Activated gamma-delta T cell treated with Interleukin-2 at 50 U/mL for 16 hours (primary cell): ENCODE data around the gene CABLES2.
"Not testable (repeated sequence)": the region's sequence is repeated elsewhere in the genome, so short reads cannot be mapped to it uniquely, and the experiment has no call there.

ENCODE experiments used
- DNase-seq: peaks from one replicate; pipeline ENCODE4 v3.0.0-alpha.2; 2020

CABLES2 gene

DNA sequence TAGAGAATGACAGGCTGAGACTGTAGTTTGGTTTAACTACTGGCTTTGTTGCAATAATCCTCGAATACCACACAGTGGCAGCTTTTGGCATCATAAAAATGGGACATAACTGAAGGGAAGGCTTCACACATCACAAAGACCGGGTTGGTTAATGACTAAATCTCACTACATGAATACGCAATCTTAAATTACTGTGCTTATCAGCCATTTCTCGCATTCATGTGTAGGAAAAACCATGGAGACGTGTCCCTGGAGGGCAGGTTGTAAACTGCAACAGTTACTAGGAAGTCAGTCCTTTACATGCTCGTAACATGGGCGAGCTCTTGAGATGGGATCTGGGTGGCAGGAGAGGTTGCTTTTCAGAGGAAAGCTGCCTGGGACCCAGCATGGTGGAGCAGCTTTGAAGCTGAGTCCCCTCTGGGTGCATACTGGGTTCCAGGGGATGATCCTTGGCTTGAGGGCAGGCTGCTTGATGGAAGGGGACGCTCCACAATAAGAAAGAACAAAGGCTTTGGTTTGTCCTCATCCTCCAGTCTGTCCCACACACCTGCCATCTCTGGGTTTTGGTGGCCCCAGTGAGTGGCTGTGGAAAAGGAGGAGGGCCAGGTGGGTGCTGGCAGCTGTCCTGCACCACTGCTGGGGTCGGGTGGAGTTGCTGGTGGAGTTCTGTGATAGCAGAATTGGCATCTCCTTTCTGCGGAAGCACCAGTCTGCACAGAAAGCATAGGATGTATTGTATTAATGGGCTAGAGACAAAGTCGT, 18.1 kb downstream of the CABLES2 start:
- no peak for DNase-seq

DNA sequence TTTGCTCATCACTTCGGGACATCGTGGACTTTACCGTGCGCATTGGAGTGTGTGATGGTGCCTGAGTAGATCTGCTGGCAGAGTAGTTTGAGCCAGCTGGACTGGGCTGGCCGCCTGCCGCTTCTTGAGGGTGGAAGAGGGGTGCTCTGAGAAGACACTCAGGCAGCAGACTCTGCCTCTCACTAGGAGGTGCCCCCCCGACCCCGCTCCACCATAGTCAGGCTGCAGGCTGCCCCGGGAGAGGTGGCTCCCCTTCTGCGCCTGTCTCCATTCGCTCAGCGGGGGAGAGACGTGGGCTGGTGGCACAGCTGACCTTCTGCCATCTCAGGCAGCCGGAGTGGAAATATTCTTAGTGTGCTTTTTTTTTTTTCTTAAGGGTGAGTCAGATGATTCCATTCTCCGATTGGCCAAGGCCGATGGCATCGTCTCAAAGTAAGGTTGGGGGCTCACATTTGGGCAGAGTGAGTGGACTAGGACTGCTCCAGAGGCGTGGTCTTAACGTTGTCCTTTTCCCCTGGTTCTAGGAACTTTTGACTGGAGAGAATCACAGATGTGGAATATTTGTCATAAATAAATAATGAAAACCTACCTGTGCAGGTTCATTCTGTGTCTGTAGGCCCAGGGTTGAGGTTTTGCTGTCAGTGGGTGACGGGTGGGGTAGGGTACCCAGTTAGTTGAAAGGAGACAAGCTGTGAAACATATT, 19.0 kb downstream of the CABLES2 start:
- no peak for DNase-seq

DNA sequence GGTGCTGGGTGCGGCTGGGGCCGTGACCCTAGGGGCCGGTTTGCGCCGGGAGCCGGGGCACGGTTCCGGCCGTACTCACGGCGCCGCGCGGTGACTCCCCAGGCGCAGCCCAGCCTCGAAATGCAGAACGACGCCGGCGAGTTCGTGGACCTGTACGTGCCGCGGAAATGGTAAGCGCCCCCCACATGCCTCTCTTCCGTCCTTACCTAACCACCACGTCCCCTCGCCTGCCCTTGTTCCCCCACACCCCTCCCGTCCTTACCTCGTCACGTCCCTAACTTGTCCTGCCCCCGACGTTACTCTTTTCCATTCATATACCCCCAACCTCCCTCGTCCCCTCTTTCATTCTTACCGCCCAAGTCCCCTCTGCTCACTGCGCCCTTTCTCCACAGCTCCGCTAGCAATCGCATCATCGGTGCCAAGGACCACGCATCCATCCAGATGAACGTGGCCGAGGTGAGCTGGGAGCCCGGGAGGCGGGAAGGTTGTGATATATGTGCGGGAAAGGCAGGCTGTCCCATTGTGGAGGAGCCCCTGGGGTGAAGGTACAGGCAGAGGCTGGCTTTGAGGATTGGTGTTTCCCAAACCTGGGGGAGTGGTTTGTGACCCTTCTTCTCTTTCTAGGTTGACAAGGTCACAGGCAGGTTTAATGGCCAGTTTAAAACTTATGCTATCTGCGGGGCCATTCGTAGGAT, 19.7 kb downstream of the CABLES2 start:
- DNase-seq: peak; percentile 30

DNA sequence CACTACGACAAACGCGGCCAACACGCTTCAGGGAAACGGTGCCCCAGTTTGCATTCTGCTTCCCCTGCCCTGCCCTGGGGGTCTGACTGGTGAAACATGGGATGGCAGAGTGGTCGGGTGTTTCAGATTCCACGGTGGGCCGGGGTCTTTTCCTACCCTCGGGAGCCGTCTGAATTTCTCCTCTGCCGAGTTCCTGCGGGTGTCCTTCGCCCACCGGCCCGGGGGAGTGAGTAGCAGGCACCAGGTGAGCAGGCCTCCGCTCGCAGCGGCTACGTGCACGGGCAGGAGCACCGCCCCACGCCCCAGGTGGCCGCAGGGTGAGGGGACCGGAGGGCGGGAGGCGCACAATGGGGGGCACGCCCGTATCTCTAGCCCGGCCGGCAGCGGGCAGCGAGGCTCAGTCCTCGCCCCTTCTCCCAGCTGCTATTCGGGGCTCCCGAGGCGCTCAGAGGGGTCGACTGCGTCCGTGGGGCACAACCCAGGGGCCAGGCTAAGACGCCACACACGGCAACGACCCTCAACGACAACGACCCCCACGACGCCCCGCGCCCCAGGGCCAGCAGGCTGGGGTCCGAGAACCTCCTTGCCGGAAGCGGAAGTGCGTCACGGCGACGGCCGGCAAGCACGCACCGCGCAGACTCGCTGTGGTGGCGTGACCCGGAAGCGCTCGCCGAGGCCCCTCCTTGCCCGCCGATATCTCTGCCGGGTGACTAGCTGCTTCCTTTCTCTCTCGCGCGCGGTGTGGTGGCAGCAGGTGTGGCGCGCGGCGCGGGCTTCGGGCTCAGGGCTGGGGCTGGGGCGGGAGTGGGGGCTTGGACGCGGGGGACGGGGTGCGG, 20.5 kb downstream of the CABLES2 start, which contains the start of gene RPS21:
TSS of gene RPS21 (plus strand) at position 721 of the 836 bp plus-strand sequence. CDS start 236 bp downstream, outside the sequence.
- DNase-seq: peak; percentile 91

DNA sequence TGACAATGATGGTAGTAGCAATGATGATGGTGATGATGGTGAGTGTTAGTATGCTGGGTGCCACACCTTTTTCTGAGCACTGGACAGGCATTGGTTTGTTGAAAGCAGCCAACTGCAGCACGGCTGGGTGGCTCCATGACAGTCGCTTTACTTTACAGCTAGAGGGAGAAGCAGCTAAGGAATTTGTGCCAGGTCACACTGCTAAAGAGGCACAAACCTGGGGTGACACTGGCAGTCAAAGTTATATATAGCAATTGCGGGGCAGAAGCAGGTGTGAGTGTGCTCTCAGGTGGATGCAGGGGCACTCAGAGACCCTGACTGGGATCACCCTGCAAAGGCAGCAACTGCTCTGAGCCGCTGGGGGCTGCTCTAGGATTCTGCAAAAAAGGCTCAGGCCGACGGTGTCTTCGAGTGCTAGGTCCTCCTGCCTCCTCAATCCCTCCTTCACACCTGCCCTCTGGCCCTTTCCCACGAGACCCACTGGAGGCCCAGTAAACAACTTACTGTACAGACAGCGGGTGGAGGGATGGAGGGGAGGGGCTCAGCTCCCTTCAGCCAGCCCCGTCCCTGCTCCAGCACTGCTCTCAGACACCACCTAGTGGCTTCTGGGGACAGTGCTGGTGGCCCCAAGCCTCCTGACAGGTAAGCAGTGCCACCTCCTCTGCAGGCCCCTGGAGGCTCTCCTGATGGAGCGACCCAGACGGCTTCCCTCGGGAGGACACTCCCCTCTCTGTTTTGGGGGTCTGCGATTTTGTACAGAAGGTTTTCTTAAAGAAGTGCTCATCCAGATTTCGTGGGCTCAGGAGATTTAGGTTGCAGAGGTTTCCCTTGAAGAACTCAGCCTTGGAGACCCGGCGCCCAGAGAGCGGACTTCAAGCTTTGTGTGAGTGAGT, 24.5 kb downstream of the CABLES2 start:
- DNase-seq: peak; percentile 70

DNA sequence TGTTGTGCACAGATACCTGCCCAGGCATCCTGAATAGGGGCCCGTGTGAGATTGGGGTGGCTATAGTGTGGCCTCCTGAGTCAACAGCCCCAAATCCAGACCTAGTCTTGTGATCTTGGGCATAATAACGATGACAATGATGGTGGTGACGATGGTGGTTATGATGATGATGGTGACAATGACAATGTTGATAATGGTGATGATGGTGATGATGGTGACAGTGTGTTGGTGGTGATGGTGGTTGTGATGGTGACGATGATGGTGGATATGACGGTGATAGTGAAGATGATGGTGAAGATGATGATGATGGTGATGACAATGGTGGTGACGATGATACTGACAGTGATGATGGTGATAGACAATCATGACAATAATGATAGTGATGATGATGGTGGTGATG, 25.2 kb downstream of the CABLES2 start:
- no peak for DNase-seq

DNA sequence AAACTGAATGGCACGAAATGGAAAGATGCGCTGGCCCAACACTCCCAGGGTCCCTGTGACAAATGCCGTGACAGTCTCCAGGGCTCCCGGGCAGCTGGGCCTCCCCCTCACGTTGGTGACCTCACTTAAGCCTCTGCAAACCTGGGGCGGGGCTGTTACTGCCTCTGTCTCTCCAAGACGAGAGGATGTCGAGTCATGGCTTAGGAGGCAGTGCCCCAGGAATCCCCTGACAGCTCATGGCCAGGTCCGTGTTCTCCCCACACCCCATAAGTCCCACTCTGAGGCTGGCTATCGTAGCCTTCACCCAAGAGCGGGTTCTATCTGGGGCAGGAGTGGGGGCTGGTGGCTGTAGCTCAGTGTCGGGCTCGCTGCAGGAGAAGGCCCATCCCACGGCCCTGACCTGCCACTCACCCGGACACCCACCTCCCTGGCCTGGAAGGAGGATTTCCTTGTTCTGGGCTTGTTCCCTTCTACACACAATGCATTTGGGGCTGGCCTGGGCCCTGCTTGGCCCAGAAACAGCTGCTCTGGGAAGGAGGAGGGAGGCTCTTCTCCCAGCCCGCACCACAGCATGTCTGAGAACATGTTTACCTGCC, 25.8 kb downstream of the CABLES2 start:
- DNase-seq: no peak

DNA sequence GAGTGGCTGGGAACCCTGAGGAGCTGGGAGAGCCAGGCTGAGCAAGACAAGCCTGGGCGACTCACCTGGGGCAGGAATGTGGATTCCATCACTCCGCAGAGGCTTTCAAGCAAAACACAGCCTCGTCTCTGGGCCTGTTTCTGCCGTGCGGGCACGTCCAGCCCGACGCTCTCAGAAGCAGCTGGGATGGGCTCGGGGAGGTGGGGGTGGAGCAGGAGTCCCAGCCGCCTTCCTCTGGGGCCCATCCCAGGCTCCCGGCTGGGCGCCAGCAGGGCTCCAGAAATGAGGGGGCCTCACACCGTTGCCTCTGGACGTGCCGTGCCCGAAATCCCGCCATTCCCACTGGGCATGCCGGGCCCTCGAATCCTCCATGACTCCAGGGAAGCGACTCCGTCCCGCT, 28.9 kb downstream of the CABLES2 start:
- DNase-seq: no peak

DNA sequence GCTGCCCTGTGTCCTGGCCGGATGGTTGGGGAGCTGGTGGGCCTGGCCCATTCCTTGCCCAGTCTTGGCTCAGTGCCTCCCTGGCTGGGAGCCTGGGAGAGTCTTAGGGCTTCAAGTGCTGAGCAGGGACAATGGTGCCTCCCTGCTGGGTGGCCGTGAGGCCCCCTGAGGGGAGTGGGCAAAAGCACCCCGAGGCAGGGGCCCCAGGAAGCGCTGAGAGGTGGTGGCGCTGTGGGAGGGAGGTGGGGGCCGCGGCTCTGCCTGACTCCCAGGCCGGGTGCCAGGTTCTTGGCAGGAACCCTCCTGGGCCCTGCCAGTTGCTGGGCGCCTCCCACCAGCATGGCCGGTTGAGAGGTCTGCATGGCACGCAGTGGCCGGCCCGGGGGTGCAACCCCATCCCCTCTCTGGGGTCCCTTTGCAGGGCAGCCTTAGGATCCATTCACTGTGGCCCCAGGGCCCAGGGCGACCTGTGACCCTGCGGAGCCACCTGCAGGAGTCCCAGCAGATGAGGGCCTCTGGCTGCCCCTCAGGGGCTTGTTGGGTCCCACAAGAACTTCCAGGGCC, 29.4 kb downstream of the CABLES2 start:
- DNase-seq: no peak

DNA sequence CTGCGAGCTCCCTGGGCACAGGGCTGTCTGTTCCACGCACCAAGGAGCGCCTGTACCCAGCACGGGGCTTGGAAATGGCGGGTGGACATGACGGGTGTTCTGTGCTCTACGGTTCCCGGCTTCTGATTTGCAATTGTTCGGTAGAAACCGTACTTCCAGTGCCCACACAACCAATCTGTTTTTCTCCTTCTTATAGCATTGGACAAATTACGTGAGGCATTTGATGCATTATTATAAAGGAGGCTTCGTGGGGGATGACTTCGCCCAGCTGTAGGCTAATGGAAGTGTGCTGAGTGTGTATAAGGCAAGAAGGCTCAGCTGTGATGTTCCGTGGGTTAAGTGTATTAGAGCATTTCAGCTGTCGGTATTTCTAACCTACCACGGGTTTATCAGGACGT, 30.0 kb downstream of the CABLES2 start:
- no peak for DNase-seq

DNA sequence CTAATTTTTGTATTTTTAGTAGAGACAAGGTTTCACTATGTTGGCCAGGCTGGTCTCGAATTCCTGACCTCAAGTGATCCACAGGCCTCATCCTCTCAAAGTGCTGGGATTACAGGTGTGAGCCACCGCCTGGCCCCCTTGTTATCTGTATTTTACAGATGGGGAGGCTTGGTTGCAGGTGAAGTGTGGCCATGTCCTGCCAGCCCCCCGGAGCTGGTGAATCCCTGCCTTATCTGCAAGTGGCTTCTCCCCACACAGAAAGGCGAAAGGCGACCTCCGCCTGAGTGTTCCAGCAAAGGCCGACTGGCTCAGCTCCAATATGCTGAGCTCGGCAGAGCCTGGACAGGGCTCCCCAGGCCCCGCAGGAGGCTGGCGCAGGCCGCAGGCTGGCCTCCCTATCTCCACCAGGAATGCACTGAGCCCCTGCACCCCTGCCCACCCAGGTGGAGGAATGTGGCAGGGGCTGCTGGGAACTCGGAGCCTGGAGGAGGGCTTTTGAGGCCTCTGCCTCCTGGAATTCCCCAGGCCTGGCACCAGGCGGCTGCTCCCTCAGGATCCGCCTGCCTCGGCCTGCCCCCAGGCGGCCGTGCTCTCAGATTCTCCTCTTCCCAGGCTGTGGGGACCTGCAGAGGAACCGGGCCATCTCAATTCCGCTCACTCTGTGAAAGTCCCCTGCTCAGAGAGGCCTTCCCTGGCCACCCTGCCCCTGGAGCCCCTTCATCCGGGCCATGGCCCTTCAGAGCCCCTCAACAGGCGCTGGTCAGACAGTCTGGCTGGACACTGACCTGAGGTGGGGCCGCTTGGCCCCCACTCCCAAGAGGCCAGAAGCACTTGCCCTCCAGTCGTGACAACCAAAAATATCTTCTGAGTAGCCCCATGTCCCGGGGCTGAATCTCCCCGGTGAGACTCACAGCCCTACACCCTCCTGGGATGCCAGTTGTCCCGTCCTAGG, 30.7 kb downstream of the CABLES2 start:
- no peak for DNase-seq

DNA sequence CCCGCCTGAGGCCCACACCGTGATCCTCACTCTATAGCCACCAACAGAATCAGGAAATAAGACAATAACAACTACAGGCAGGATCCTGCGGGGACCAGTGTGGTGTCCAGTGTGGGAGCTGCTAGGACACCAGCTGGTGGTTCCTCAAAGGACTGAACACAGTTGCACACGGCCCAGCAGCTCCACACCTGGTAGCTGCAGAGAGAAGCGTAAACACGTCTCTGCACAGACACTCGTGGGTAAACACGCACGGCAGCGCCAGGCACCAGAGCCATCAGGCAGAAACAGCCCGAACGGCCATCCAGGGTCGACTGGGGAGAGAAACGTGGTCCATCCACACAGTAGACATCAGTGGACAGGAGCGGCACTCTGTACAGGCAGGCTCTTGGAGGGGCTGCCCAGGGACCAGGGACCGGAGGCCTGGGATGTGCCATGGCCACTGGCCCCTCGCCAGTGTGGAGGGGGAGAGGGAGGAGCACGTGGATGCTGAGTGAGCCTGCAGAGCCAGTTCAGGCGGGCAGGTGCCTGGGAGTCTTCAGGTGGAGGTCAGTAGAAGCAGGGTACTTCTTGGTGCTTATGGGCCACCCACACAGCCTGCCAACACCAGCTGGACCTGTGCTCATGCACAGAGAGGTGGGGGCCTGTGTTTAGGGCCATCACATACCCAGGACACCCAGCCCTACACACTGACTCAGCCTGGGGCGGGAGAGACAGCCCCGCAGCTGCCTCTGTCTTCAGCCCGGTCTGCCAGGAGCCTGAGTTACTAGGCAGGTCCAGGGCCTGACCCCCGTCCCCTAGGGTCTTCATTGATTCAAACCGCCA, 32.5 kb downstream of the CABLES2 start:
- no peak for DNase-seq

DNA sequence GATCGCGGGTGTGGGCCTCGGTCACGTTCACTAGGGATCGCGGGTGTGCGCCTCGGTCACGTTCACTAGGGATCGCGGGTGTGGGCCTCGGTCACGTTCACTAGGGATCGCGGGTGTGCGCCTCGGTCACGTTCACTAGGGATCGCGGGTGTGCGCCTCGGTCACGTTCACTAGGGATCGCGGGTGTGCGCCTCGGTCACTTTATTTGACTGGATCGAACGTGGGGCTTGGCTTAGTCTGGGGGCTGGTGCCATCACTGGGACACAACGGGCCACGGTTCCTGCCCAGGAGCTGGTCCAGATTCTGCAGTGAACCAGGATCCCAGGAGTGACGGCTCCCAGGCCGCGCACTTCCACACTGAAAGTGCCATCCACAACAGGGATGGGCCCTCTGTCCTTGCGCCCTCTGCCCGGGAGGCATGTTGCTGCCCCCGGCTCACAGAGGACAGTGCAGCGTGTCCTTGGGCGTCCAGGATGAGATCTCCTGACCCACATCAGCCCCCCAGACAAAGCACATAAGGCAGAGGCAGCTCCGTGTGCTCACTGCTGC, 33.4 kb downstream of the CABLES2 start:
- not testable (repeated sequence) for DNase-seq

DNA sequence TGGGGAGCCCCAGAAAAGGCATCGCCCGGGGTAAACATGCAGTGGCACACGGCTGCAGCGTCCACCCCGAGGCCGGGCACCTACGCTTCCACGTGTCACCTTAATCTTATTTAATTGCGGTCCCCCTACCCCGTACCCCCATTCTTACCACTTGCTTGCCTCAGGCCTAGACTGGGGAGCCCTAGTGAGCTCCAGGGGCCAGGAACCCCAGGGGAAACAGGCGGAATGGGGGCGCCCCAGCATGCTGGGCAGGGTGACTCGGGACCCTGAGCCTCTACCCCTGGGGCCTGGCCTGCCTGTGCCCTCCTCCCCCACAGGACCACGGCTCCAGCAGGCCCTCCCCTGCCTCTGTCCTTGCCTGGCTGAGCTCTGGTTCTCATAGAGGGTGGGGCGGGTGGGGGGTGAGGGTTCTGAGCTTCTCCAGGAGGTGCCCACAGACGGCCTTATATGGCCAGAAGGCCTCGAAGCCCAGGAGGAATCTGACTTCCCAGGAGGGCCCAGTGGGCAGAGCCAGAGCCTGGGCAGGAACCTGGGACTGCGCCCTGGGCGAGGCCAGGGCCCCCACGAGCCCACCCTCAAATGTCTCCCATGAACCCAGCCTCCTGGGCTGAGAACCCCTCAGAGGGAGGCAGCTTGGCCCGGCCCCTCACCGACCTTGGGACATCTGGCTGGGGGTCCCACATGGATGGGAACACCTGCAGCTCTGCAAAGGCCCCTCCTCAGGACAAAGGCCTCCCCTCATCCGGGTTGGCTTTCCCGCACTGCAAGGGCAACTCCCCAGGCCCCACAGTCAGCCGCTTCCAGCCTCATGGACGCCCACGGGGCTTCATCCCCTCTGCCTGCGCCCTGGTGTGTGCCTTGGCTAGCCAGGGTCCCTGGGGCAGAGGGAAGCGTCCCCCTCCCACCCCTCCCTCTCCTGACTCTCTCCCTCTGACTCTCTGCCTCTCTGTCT, 34.8 kb downstream of the CABLES2 start:
- DNase-seq: no peak

DNA sequence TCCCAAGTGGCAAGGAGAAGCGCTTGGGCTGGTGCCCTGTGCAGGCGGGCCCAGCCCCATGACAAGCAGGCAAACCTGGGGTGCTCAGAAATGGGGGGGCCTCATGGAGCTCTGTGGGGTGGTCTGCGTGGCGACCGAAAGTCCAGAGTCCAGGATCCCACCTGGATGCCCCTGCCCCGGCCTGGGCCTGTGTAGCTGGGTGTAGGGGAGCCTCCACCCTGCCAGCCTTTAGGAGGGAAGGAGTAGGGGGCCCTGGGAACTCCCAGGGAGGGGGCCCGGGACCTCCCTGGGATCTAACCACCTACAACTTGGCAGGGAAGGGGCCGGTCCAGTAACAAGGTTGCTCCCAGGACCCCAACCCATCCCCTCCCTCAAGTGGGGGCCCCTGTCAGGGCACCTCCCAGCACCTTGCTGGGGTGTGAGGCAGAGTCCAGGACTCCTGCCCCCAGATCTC, 35.5 kb downstream of the CABLES2 start:
- DNase-seq: no peak

DNA sequence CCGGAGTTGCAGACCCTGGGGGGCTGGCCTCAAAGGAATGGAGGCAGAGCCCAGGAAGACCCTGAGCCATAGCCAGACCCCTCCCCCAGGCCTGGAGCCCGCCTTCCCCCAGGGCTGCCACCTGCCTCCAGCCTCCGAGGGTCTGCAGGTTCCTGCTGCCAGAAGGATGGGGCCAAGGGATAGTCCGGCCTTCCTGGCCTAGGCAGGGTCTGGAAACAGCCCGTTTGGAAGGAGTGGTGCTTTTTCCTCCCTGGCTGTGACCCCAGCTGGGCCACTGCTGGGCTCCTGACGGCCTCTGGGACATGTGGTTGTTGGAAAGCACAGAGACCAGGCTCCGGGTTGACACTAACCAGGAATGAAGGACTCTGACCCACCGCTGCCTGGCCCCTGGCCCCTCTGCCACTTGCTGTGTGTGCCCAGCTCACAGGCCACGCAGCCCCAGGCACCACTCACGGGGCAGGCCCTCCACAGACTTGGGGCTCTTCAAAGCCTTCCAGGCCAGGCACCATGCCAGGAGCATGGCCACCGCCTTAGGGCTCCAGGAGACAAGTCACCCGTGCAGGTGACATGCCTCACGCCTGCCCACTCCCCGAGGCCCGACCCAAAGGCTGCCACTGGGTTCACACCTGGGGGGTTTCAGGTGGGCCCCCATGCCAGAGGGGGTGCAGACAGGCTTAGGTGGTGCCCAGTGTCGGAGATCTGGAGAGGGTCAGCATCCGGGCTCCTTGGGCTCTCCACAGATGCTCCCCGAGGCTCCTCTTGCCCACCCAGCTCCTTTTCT, 36.1 kb downstream of the CABLES2 start:
- DNase-seq: no peak
